ENCODE measurements around the gene DEGS1. TPM values are rescaled to one million over a fixed set of nuclear protein-coding genes. Genes with fewer than 3 reads are reported as not detected.

The DEGS1 gene
- 93.9 and 152 TPM in 2 replicates for total RNA-seq

DNA sequence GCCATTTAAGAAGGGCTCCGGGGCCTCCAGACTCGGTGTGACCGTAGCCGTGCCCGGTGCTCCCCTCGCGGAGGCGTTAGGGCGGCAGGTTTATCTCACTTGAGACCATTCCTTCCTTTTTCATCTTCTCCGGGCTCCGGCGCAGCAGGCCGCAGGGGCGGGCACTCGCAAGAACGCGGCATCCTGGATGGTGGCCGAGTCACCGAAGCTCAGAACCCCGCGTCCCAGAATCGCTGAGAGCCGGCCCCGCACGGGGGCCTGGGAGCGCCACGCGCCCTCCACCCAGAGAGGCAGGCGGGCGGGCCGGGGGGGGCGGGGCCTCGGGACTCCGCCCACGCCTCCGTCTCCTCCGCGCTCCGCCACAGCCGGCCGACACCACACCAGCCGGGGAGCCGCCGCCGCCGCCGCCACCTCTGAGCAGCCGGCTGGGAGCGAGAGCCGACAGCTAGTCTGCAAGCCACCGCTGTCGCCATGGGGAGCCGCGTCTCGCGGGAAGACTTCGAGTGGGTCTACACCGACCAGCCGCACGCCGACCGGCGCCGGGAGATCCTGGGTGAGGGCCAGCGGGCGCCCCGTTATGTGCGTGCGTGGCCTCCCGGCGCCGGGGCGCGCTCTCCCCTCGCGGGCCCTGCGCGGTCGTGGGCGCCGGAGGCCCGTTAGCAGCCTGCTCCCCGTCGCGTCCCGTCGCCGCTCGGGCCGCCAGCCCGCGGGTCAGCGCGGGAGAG, at the start of gene DEGS1:
Gene DEGS1 (plus strand): TSS at position 375 of the 725 bp plus-strand sequence. CDS start 97 bp downstream, at position 472.

Small RNA genes lying within 50 kb of the gene (small RNA-seq; reads per million reads assigned to genes)
- gene AC092809.3 (ENCODE audit: low replicate concordance) (not detected), gene RF00139 (ENCODE audit: low replicate concordance) (not detected)

Other genes with a start within 250 kb of the DEGS1 start
- gene FBXO28, start 69.1 kb upstream of the DEGS1 start, total RNA-seq: 16.9 and 34.8 TPM in 2 replicates
- 21.7 and 26.3 TPM in 2 replicates for gene NVL, start 146.9 kb downstream of the DEGS1 start, total RNA-seq
- gene CNIH4, start 173.6 kb downstream of the DEGS1 start, total RNA-seq: 57.0 and 62.8 TPM in 2 replicates

All from placental pericyte (primary cell).